Liver (tissue), 3 donors: ENCODE results near the gene STX11.

Experiments used
- CTCF ChIP-seq: fragments of 150-350 bp; IDR thresholded peaks from 2 replicates; pipeline ENCODE4 v1.5.1; 2017; ENCODE audit warnings: improper control_type of control experiment, low read depth, low read length; ENCODE audit not compliant: missing input control
- JUND ChIP-seq, 2 donors: IDR thresholded peaks; 2 replicates each; pipeline ENCODE4 v1.6.1; 2016; ENCODE audit warnings: antibody characterized with exemption in 2 of 2
- donor health status: healthy.
- donor health status: healthy.

GRCh38 chr6:144156338-144156737, 6.0 kb downstream of the STX11 start:
- no peak for TF ChIP-seq JUND (IDR thresholded peaks at IDR 0.05)
- TF ChIP-seq CTCF, result no peak
